ENCODE results near the gene CCDC7.
"Not testable (repeated sequence)": the region's sequence is repeated elsewhere in the genome, so short reads cannot be mapped to it uniquely, and the experiment has no call there.

Gene CCDC7

DNA sequence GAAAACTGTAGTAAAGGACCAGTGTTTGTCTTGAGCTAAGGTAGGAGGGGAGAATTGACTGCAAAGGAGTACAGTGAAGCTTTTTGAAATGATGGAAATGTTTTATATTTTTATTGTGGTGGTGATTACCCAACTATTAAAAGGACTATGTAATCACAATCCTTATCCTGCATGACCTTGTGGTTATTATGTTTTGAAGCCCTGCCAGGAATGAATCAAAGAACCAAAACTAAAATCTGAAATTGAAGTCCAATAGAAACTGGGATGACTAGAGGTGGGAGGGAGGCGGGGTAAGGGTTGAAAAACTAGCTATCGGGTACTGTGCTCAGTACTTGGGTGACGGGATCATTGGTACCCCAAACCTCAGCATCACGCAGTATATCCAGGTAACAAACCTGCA is 8.2 kb downstream of the CCDC7 start:
- no peak for DNase-seq

DNA sequence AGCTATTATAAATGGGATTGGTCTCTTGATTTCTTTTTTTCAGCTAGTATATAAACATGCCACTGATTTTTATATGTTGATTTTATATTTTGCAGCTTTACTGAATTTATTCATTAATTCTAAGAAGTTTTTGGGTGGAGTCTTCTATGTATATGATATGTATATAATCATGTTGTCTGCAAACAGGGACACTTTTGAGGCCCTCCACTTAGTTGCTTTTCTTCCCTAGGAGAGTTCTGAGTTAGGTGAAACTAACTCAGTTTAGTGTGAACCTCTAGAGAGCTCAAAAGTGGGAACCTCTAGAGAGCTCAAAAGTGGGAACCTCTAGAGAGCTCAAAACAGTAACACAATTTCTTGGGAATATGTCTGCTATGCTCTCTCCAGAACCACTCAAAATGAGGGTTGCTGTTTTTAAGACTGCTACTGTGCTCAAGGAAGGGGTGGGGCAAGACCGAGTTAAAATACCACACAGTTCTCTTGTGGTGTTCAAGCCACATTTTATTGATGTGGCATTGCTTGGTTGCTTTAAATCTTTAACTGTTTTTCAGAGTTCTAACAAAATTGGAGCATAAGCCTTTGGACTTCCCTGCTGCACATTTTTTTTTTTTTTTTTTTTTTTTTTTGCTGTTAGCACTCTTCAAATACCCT is 13.2 kb downstream of the CCDC7 start:
- no peak for DNase-seq

DNA sequence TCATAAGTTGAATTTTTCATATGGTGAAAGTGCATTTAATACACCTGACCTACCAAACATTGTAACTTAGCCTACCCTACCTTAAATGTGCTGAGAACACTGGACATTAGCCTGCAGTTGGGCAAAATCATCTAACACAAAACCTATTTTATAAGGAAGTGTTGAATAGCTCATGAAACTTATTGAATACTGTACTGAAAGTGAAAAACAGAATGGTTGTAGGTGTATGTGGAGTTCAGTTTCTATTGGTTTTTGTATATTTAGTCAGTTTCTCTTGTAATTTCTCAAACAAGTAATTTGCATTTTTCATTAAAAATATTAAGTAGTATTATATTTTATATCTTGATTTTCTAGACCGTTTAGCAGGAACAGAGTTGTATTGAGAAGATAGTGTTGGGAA is 15.3 kb downstream of the CCDC7 start:
- no peak for DNase-seq

DNA sequence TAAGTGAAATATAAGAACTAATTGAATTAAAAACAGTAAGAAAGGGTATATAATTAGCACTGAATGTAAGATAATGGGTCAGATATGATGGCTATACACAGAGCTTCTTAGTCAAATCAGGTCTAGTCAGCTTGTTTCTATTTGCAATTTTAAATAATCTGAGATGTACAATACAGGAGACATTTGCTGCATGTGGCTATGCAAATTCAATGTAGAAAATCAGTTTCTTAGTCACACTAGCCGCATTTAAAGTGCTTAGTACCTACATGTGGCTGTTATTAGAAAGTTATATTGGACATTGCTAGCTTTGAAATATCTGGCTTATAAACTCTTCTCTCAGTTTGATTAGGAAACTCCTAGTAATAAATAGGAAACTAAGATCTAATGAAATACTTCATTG is 25.3 kb downstream of the CCDC7 start:
- DNase-seq, result no peak

GRCh38 chr10:32477499-32477898 is 31.6 kb downstream of the CCDC7 start:
- DNase-seq, result no peak

- no peak for DNase-seq
These were observed 35.7 kb downstream of the CCDC7 start for GRCh38 chr10:32481606-32482005.

DNA sequence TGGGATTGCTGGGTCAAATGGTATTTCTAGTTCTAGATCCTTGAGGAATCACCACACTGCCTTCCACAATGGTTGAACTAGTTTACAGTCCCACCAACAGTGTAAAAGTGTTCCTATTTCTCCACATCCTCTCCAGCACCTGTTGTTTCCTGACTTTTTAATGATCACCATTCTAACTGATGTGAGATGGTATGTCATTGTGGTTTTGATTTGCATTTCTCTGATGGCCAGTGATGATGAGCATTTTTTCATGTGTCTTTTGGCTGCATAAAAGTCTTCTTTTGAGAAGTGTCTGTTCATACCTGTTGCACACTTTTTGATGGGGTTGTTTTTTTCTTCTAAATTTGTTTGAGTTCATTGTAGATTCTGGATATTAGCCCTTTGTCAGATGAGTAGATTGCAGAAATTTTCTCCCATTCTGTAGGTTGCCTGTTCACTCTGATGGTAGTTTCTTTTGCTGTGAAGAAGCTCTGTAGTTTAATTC is 37.1 kb downstream of the CCDC7 start:
- not testable (repeated sequence) for DNase-seq

DNA sequence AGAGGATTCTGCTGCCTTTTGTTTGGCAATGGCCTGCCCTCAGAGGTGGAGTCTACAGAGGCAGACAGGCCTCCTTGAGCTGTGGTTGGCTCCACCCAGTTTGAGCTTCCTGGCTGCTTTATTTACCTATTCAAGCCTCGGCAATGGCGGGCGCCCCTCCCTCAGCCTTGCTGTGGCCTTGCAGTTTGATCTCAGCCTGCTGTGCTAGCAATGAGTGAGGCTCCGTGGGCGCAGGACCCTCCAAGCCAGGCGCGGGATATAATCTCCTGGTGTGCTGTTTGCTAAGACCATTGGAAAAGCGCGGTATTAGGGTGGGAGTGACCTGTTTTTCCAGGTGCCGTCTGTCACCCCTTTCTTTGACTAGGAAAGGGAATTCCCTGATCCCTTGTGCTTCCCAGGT is 42.1 kb downstream of the CCDC7 start:
- not testable (repeated sequence) for DNase-seq

- DNase-seq, result no peak
These were observed 43.2 kb downstream of the CCDC7 start for GRCh38 chr10:32489158-32489557.

- DNase-seq, result peak; percentile 48
These were observed 44.0 kb downstream of the CCDC7 start for GRCh38 chr10:32489901-32490300.

- DNase-seq, result not testable (repeated sequence)
These were observed 48.6 kb downstream of the CCDC7 start for GRCh38 chr10:32494562-32494961.

DNA sequence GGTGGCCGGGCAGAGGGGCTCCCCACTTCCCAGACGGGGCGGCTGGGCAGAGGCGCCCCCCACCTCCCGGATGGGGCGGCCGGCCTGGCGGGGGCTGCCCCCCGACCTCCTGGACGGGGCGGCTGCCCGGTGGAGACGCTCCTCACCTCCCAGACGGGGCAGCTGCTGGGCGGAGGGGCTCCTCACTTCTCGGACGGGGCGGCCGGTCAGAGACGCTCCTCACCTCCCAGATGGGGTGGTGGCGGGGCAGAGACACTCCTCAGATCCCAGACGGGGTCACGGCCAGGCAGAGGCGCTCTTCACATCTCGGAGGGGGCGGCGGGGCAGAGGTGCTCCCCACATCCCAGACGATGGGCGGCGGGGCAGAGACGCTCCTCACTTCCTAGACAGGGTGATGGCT is 54.2 kb downstream of the CCDC7 start:
- not testable (repeated sequence) for DNase-seq

DNA sequence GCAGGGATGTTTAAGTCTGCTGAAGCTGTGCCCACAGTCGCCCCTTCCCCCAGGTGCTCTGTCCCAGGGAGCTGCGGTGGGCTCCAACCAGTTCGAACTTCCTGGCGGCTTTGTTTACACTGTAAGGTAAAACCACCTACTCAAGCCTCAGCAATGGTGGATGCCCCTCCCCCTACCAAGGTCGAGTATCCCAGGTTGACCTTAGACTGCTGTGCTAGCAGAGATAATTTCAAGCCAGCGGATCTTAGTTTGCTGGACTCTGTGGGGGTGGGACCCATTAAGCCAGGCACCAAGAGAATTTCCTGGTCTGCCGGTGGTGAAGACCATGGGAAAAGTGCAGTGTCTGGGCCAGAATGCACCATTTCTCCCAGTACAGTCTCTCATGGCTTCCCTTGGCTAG is 56.0 kb downstream of the CCDC7 start:
- no peak for DNase-seq

DNA sequence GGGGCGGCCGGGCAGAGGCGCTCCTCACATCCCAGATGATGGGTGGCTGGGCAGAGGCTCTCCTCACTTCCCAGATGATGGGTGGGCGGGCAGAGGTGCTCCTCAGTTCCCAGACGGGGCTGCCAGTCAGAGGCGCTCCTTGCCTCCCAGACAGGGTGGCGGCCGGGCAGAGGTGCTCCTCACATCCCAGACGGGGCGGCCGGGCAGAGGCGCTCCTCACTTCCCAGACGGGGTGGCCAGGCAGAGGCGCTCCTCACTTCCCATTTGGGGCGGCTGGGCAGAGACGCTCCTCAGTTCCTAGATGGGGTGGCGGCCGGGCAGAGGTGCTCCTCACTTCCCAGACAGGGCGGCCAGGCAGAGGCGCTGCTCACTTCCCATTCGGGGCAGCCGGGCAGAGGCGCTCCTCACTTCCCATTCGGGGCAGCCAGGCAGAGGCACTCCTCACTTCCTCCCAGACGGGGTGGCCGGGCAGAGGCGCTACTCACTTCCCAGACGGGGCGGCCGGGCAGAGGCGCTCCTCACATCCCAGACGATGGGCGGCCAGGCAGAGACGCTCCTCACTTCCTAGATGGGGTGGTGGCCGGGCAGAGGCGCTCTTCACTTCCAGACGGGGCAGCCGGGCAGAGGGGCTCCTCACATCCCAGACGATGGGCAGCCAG is 60.0 kb downstream of the CCDC7 start:
- not testable (repeated sequence) for DNase-seq

- DNase-seq, result no peak
These were observed 65.7 kb downstream of the CCDC7 start for GRCh38 chr10:32511599-32511998.

DNA sequence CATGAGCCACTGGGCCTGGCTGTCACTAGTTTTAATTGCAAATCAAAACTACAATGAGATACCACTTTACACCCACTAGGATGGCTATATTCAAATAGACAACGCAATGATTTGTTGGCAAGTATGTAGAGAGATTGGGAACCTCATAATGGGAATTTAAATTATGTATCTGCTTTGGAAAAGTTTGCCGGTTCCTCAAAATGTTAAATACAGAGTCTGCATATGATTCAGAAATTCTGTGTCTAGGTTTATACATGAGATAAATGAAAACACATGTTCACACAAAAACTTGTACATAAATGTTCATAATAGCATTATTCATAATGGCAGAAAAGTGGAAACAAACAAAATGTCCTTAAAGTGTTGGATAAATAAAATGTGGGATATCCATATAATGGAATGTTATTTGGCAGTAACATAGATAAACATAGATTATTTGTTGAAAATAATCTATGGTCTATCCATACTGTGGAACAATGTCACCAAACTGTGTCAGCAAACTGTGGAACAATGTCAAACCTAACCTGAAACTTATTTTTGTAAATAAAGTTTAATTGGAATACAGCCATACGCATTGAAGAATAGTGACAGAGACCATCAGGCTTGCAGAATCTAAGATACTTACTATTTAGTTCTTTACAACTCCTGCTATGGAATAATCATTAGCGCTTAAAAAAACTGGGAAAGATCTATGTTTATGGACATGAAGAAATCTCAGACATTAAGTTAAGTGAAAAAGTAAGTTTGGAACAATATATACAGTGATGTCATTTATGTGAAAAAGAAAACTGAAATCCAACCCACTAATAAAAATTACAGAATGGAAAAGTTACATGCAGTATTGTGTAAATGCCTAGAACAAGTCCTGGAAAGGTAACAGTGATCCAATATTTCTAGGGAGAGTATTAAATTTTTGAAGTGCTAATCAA is 70.9 kb downstream of the CCDC7 start:
- no peak for DNase-seq

GRCh38 chr10:32530231-32530630 is 84.3 kb downstream of the CCDC7 start:
- no peak for DNase-seq

- no peak for DNase-seq
These were observed 92.3 kb downstream of the CCDC7 start for GRCh38 chr10:32538256-32538655.

- no peak for DNase-seq
These were observed 94.9 kb downstream of the CCDC7 start for GRCh38 chr10:32540691-32541470.

DNA sequence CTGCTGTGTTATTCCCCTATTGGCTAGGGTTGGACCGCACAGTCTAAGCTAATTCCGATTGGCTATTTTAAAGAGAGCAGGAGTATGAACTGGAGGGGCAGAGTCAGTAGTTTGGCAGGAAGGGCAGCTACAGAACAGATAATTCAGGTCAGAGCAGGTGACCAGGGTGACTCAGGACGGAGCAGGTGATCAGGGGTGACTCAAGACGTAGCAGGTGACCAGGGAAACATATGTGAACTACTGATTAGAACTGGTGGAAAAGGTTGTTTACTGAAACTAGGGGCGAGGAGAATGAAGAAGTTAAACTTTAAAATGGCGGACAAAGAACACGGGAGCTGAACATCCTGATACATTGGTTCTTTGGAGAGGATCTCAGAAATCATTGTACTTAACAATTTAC is 102.3 kb downstream of the CCDC7 start:
- DNase-seq, result no peak

- no peak for DNase-seq
These were observed 110.9 kb downstream of the CCDC7 start for GRCh38 chr10:32556783-32557395.

DNA sequence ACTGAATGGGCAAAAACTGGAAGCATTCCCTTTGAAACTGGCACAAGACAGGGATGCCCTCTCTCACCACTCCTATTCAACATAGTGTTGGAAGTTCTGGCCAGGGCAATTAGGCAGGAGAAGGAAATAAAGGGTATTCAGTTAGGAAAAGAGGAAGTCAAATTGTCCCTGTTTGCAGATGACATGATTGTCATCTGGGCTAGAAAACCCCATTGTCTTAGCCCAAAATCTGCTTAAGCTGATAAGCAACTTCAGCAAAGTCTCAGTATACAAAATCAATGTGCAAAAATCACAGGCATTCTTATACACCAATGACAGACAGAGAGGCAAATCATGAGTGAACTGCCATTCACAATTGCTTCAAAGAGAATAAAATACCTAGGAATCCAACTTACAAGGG is 116.8 kb downstream of the CCDC7 start:
- not testable (repeated sequence) for DNase-seq

Data from fibroblast of skin of scalp (primary cell).